ENCODE measurements around the gene RETREG1.
A peak's percentile ranks its signal among the peaks of the same experiment; 100 is the strongest.
"Not testable (repeated sequence)": the region's sequence is repeated elsewhere in the genome, so short reads cannot be mapped to it uniquely, and the experiment has no call there.

Gene RETREG1

DNA sequence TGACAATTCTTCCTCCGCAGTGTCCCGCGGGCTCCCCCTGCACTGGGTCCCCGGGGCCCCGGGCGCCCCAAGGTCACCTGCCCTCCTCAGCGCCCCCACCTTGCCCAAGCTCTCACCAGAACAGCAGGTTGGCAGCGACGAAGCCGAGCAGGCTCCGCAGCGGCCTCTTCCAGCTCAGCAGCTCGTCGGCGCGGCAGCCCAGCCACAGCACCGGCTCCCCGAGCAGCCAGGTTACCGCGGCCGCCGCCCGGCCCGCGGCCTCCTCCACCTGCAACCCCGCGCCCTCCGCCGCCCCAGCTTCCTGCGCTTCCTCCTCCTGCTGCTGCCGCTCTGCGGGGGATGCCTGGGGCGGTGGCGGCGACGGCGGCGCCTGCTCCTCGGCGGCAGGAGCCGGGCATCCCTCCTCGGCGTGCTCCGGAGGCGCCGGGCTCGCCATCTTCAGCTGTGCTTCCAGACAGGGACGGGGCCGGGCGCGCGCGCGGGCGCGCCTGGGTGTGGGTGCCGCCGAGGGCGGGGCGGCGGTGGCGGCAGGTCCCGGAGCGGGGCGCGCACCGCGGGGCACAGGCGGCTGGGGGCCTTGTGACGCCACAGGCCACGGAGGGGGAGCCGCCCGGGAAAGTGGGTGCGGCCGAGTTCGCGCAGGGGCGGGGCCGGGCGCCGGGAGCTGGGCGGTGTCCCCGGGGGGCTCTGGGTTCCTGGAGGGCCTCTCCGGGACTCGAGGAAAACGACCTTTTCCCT is at the start of gene RETREG1:
Gene RETREG1 (minus strand): TSS at position 462 of the 738 bp plus-strand sequence. CDS start 26 bp downstream, at position 436.
- peak; percentile 59 for DNase-seq

- no peak for DNase-seq
Observed at GRCh38 chr5:16666130-16666882, 49.5 kb upstream of the RETREG1 start.

DNA sequence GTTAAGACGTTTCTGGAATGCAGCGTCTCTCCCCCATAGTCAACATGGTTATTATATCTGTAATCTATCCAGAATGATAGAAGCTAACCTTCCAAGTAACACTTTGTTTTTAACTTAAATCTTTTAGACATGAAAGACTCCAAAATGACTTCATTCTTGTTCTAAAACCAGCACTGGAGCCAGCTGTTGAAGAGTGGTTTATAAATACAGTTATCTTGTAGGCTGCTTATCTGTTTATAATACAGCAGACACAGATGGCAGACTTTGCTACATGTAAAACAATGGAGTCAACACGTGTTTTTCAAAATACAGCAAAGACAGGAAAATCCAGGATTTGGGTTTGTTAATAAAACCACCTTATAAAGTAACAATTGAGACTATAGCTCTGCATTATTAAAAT is 48.8 kb upstream of the RETREG1 start:
- no peak for DNase-seq

- DNase-seq = no peak
Observed at GRCh38 chr5:16664368-16664767, 47.6 kb upstream of the RETREG1 start.

- no peak for DNase-seq
Observed at GRCh38 chr5:16663840-16664239, 47.0 kb upstream of the RETREG1 start.

GRCh38 chr5:16661713-16662112 is 44.9 kb upstream of the RETREG1 start:
- no peak for DNase-seq

- no peak for DNase-seq
Observed at GRCh38 chr5:16660982-16661381, 44.2 kb upstream of the RETREG1 start.

DNA sequence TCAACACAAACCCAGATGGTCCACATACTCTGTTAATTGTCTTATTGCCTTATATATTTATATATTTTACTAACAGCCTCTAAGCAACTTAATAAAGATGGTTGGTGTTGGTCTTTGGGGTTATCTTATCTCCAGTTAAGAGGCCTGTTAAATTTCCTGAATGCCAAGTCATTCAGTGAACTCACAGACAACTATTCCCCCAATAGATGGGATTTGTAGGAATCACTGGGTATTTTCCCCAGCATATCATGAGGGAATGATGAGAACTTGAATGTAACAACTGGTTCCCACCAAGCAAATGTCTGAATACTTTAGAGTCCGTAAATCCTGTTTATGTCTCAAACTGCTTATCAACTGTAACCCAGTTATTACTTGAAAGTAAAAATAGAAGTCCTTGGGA is 42.7 kb upstream of the RETREG1 start:
- no peak for DNase-seq

DNA sequence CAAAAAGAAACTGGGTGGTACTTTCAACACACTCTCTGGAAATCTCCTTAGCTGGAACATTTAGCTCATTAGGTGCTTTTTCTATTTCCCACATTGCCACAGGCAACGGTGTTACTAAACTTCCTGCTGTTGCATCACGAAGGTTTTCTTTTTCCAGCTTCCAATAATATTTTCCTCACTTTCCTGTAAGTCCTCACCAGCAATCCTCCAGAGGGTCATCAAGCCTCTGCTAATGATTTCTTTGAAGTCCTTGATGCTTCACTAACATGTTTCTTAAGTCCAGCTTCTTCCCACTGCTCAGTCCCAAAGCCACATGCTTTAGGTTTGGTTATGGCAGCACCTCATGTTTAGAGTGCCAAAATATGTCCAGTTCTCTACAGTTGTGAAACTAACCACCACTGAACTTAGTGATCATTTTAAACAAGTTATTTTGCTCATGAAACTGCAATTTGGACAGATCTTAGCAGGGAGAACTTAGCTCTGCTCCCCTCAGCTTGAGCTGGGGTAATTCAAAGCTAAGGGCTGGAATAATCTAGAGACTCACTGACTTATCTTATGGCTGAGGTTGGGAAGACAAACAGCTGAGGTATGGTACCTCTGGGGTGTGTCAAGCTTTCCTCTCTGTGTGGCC is 39.9 kb upstream of the RETREG1 start:
- DNase-seq = no peak

- no peak for DNase-seq
Observed at GRCh38 chr5:16654647-16655334, 38.0 kb upstream of the RETREG1 start.

GRCh38 chr5:16648739-16649138 is 31.9 kb upstream of the RETREG1 start:
- DNase-seq = not testable (repeated sequence)

GRCh38 chr5:16644301-16644889 is 27.6 kb upstream of the RETREG1 start:
- no peak for DNase-seq

GRCh38 chr5:16642867-16643266 is 26.1 kb upstream of the RETREG1 start:
- no peak for DNase-seq

GRCh38 chr5:16639206-16639605 is 22.4 kb upstream of the RETREG1 start:
- DNase-seq = no peak

GRCh38 chr5:16628376-16628775 is 11.6 kb upstream of the RETREG1 start:
- DNase-seq = no peak

- no peak for DNase-seq
Observed at GRCh38 chr5:16626696-16627264, 10.0 kb upstream of the RETREG1 start.

DNA sequence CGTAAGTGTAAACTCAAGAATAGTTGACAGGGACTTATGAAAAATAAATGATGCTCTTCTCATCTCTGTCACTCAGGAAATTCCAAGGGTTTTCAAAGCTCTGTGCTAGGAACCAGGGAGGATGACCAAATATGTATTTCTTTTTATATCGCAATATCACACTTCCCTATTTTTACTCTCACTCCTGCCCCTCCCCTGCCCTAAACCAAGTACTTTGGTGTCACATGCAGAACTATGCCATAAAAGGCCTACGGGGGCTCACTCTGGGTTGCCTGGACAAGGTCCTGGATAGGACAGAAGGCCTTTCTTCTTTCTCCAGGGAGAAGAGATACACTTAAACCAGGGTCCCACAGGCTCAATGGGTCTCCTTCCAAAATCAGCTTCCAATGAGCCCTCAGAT is 8.3 kb upstream of the RETREG1 start:
- no peak for DNase-seq

GRCh38 chr5:16619136-16619535 is 2.3 kb upstream of the RETREG1 start:
- no peak for DNase-seq

DNA sequence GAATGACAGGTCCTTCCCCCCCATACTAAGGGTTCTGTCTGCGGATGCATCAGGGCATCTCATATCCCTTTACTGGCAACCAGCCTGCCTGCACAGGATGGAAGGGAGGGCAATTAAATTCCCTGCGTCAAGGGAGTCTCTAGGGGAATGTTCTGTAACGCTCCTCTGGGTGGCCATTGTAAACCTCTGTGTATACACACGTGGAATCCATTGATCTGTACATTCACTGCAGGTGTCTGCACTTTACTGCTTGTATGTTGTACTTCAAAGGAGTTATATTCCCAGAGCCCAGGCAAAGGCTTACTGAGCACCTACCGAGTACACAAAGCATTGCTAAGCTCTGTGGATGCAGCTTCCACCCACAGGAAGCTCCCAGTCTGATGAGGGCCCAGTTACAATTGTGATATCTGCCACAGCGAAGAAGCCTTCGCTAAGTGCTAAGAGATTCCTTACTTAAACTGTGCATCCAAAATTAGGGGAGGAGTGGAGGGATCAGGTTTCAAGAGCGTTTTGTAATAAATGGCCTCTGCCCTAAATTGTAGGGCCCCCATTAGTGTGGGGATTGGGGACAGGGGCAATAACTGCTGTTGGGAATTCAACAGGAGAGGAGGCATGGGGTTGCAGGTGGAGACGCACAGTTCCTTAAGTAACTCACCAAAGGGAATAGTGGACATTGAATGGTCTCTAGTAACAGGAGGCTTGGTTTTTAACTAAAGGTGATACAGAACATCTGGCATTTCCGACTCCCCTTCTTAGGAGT is 1.5 kb upstream of the RETREG1 start:
- no peak for DNase-seq

DNA sequence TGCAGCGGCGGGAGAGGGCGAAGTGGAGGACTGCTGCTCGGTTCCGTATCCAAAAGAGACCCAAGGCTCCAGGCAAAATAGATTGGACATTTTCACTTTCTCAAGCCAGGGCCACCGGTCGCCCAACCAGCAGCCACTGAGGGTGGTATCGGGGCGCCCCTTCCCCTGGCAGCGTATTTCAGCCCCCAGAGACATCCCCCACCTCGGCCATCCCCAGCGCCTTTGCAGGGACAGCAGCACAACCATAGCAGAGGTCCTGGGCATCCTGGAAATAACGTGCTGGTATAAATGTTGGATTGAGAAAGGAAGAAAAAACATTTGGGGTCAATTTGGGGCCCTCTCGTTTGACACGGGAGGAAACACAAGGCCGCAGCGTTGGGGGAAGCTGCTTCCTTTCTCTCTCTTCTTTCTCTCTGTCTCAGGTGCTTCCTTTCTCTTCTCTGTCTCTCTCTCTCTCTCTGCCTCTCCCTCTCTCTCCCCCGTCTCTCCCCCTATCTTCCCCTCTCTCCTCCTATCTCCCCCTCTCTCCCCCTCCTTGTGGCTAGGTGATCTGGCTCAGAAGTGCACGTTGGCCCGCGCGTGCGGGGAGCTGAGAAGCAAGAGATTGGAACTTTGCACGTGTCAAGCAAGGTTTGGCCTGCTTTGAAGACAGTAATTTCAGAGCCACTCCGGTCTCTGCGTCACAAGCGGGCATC is 624 bp upstream of the RETREG1 start:
- DNase-seq = no peak
